Stomach smooth muscle (tissue), 2 donors: ENCODE measurements around the gene TRAPPC12.

Experiments used
- H3K27ac ChIP-seq: one replicate; pipeline ENCODE4 v1.7.0; 2013; ENCODE audit warnings: mild to moderate bottlenecking, low read length, inconsistent platforms
- H3K27me3 ChIP-seq, 2 donors: one replicate each; pipeline ENCODE4 v1.7.0; 2013; ENCODE audit warnings: low read length in 2 of 2; ENCODE audit not compliant: insufficient read depth in 2 of 2, control insufficient read depth in 1 of 2
- H3K36me3 ChIP-seq, 2 donors: one replicate each; pipeline ENCODE4 v1.7.0; 2013; ENCODE audit warnings: low read length in 2 of 2; ENCODE audit not compliant: control insufficient read depth in 2 of 2, insufficient read depth in 2 of 2
- H3K4me1 ChIP-seq: one replicate; pipeline ENCODE4 v1.7.0; 2013; ENCODE audit warnings: low read length; ENCODE audit not compliant: control insufficient read depth, insufficient read depth
- H3K4me3 ChIP-seq, 2 donors: one replicate each; pipeline ENCODE4 v1.7.0; 2013; ENCODE audit warnings: low read length in 2 of 2
- H3K9ac ChIP-seq, 2 donors: one replicate each; pipeline ENCODE4 v1.7.0; 2013; ENCODE audit warnings: low read length in 2 of 2, mild to moderate bottlenecking in 1 of 2
- H3K9me3 ChIP-seq, 2 donors: one replicate each; pipeline ENCODE4 v1.7.0; 2013; ENCODE audit warnings: low read length in 2 of 2; ENCODE audit not compliant: control insufficient read depth in 2 of 2
- donor health status: healthy.
- donor health status: Pancreatic carcinoma.

Gene TRAPPC12

GRCh38 chr2:3462493-3463104 lies 83.1 kb downstream of the TRAPPC12 start:
- H3K36me3 ChIP-seq: peaks cover 37 to 47% of the 10 kb centered on the region in 2 donors
- H3K9ac ChIP-seq: no peak overlapping the region
- H3K27ac ChIP-seq: no peak overlapping the region
- H3K27me3 ChIP-seq: no peaks in the 10 kb centered on the region
- peaks cover 4% of the 10 kb centered on the region for H3K4me1 ChIP-seq
- H3K9me3 ChIP-seq: no peaks in the 10 kb centered on the region
- no peak overlapping the region for H3K4me3 ChIP-seq

- no peak overlapping the region for H3K9ac ChIP-seq
- H3K9me3 ChIP-seq: no peaks in the 10 kb centered on the region
- H3K36me3 ChIP-seq: peaks cover 41 to 46% of the 10 kb centered on the region in 2 donors
- no peak overlapping the region for H3K4me3 ChIP-seq
- H3K27me3 ChIP-seq: no peaks in the 10 kb centered on the region
- H3K4me1 ChIP-seq: peaks cover 4% of the 10 kb centered on the region
- no peak overlapping the region for H3K27ac ChIP-seq
Measured at GRCh38 chr2:3463186-3463835, 83.8 kb downstream of the TRAPPC12 start.

GRCh38 chr2:3463944-3464343 lies 84.5 kb downstream of the TRAPPC12 start:
- no peak overlapping the region for H3K4me3 ChIP-seq

GRCh38 chr2:3464401-3465005 lies 85.0 kb downstream of the TRAPPC12 start:
- H3K36me3 ChIP-seq: peaks cover 42 to 46% of the 10 kb centered on the region in 2 donors
- H3K27ac ChIP-seq: no peak overlapping the region

More at GRCh38 chr2:3463944-3464343, 84.5 kb downstream of the TRAPPC12 start:
- H3K9me3 ChIP-seq: no peaks in the 10 kb centered on the region
- H3K9ac ChIP-seq: no peak overlapping the region
- no peaks in the 10 kb centered on the region for H3K27me3 ChIP-seq
- H3K36me3 ChIP-seq: peaks cover 42 to 44% of the 10 kb centered on the region in 2 donors
- no peak overlapping the region for H3K27ac ChIP-seq
- H3K4me1 ChIP-seq: peaks cover 4% of the 10 kb centered on the region

GRCh38 chr2:3465328-3465727 lies 85.8 kb downstream of the TRAPPC12 start:
- no peak overlapping the region for H3K27ac ChIP-seq
- no peak overlapping the region for H3K4me3 ChIP-seq
- H3K4me1 ChIP-seq: peaks cover 16% of the 10 kb centered on the region
- peaks cover 42 to 46% of the 10 kb centered on the region in 2 donors for H3K36me3 ChIP-seq
- H3K27me3 ChIP-seq: no peaks in the 10 kb centered on the region
- H3K9me3 ChIP-seq: no peaks in the 10 kb centered on the region
- H3K9ac ChIP-seq: no peak overlapping the region

More at GRCh38 chr2:3464401-3465005, 85.0 kb downstream of the TRAPPC12 start:
- H3K4me3 ChIP-seq: no peak overlapping the region
- H3K27me3 ChIP-seq: no peaks in the 10 kb centered on the region
- peaks cover 8% of the 10 kb centered on the region for H3K4me1 ChIP-seq
- H3K9ac ChIP-seq: no peak overlapping the region
- H3K9me3 ChIP-seq: no peaks in the 10 kb centered on the region

GRCh38 chr2:3465844-3466481 lies 86.5 kb downstream of the TRAPPC12 start:
- H3K27ac ChIP-seq: no peak overlapping the region
- H3K36me3 ChIP-seq: peaks cover 38 to 45% of the 10 kb centered on the region in 2 donors
- peaks cover 22% of the 10 kb centered on the region for H3K4me1 ChIP-seq
- no peaks in the 10 kb centered on the region for H3K9me3 ChIP-seq
- no peak overlapping the region for H3K4me3 ChIP-seq
- H3K9ac ChIP-seq: no peak overlapping the region
- H3K27me3 ChIP-seq: no peaks in the 10 kb centered on the region

GRCh38 chr2:3466482-3466863 lies 87.0 kb downstream of the TRAPPC12 start:
- no peak overlapping the region for H3K27ac ChIP-seq
- H3K9ac ChIP-seq: no peak overlapping the region
- H3K36me3 ChIP-seq: peaks cover 37 to 48% of the 10 kb centered on the region in 2 donors

GRCh38 chr2:3466966-3467365 lies 87.5 kb downstream of the TRAPPC12 start:
- peaks cover 37 to 48% of the 10 kb centered on the region in 2 donors for H3K36me3 ChIP-seq
- no peaks in the 10 kb centered on the region for H3K27me3 ChIP-seq
- peaks cover 23% of the 10 kb centered on the region for H3K4me1 ChIP-seq

More at GRCh38 chr2:3466482-3466863, 87.0 kb downstream of the TRAPPC12 start:
- Histone ChIP-seq H3K9me3 (no peaks in the 10 kb centered on the region), H3K4me3 (no peak overlapping the region), H3K27me3 (no peaks in the 10 kb centered on the region), H3K4me1 (peaks cover 25% of the 10 kb centered on the region)

GRCh38 chr2:3467654-3468053 lies 88.2 kb downstream of the TRAPPC12 start:
- Histone ChIP-seq H3K4me1 (peaks cover 22% of the 10 kb centered on the region), H3K27me3 (no peaks in the 10 kb centered on the region), H3K9ac (no peak overlapping the region), H3K27ac (no peak overlapping the region), H3K9me3 (no peaks in the 10 kb centered on the region), H3K36me3 (peaks cover 41 to 53% of the 10 kb centered on the region in 2 donors), H3K4me3 (no peak overlapping the region)

More at GRCh38 chr2:3466966-3467365, 87.5 kb downstream of the TRAPPC12 start:
- H3K27ac ChIP-seq: no peak overlapping the region
- H3K4me3 ChIP-seq: no peak overlapping the region
- H3K9ac ChIP-seq: no peak overlapping the region
- H3K9me3 ChIP-seq: no peaks in the 10 kb centered on the region

GRCh38 chr2:3468296-3468988 lies 88.9 kb downstream of the TRAPPC12 start:
- no peak overlapping the region for H3K27ac ChIP-seq
- no peak overlapping the region for H3K4me3 ChIP-seq
- H3K9ac ChIP-seq: no peak overlapping the region
- H3K9me3 ChIP-seq: no peaks in the 10 kb centered on the region
- H3K27me3 ChIP-seq: no peaks in the 10 kb centered on the region
- peaks cover 40 to 54% of the 10 kb centered on the region in 2 donors for H3K36me3 ChIP-seq
- H3K4me1 ChIP-seq: peaks cover 22% of the 10 kb centered on the region
